Endothelial cell (in vitro differentiated cells): ENCODE data around the gene SULT1C2. TPM values are rescaled to one million over a fixed set of nuclear protein-coding genes. Genes with fewer than 3 reads are reported as not detected.
A peak's percentile ranks its signal among the peaks of the same experiment; 100 is the strongest.

Source experiments
- DNase-seq: peaks from one replicate; pipeline ENCODE4 v3.0.0; 2021; ENCODE audit warnings: low spot score
- H3K27ac Mint-ChIP-seq: one replicate; pipeline ENCODE4 v1.8.0; 2021; ENCODE audit warnings: mixed read lengths, inconsistent platforms; ENCODE audit not compliant: unreplicated experiment
- H3K27me3 Mint-ChIP-seq: one replicate; pipeline ENCODE4 v1.8.0; 2021; ENCODE audit warnings: mild to moderate bottlenecking, moderate library complexity, mixed read lengths, inconsistent platforms; ENCODE audit not compliant: unreplicated experiment
- H3K36me3 Mint-ChIP-seq: one replicate; pipeline ENCODE4 v1.8.0; 2021; ENCODE audit warnings: mild to moderate bottlenecking, low read depth, mixed read lengths, inconsistent platforms; ENCODE audit not compliant: unreplicated experiment
- H3K4me1 Mint-ChIP-seq: one replicate; pipeline ENCODE4 v1.8.0; 2021; ENCODE audit warnings: mild to moderate bottlenecking, mixed read lengths, inconsistent platforms; ENCODE audit not compliant: unreplicated experiment
- H3K4me3 Mint-ChIP-seq: one replicate; pipeline ENCODE4 v1.8.0; 2021; ENCODE audit warnings: mild to moderate bottlenecking, mixed read lengths, inconsistent platforms; ENCODE audit not compliant: unreplicated experiment
- H3K9me3 Mint-ChIP-seq: one replicate; pipeline ENCODE4 v1.8.0; 2021; ENCODE audit warnings: mixed read lengths, inconsistent platforms; ENCODE audit not compliant: unreplicated experiment
- total RNA-seq: library from RNA; stranded (reverse); fragmentation: NEBNext Ultra II Directional; extraction: Animal tissue kit (Norgen Biotek cat#: 25700); gene quantifications from one replicate; pipeline ENCODE4 v1.2.1, GENCODE V29; 2021; ENCODE audit not compliant: unreplicated experiment
- TF ChIP-seq, protein P1 (sequence below): fragments of 200-600 bp; sonication (generic); IDR thresholded peaks from one replicate; pipeline ENCODE4 v1.5.0; 2021; ENCODE audit warnings: antibody characterized with exemption; ENCODE audit not compliant: unreplicated experiment

SULT1C2 gene
- total RNA-seq, 1 donor from 2014 or later = 0.85 TPM

DNA sequence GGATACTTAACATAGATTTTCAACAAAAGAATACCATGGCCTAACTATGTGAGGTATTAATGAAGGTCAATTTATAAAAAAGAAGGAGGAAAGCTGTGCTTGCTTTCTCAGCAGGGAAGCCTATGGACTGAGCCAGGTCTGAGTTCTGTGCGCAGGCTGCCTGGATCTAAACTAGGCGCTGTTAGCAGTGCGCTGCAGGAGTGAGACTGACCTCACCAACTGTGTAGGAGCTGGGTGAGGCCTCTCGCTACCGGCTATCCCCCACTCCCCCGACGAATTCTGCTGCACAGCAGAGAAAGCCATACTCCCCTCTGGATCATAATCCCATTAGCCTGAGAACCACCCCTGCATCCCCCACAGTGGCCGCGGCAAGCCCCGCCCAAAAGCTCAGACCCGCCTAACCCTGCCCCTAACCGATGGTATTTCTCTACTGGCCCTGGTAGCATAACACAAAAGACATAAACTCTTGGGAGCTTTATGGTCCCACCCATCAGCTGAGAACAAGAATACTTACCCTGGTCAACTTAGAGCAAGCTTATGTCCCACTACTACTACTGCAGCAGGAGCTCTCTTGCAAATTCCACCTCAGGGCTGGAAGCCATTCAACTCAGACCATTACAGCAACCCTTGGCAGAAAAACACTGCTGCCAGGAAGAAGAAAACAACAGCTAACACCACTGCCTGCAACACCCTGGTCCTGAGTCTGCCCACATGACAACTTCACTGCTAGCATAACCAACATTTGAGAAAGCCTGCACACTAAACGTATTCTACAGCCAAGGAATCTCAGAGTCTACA lies 28.0 kb downstream of the SULT1C2 start:
- peaks cover 17% of the 10 kb centered on the region for H3K4me1 Mint-ChIP-seq
- no peaks in the 10 kb centered on the region for H3K9me3 Mint-ChIP-seq
- TF ChIP-seq, protein P1, sequence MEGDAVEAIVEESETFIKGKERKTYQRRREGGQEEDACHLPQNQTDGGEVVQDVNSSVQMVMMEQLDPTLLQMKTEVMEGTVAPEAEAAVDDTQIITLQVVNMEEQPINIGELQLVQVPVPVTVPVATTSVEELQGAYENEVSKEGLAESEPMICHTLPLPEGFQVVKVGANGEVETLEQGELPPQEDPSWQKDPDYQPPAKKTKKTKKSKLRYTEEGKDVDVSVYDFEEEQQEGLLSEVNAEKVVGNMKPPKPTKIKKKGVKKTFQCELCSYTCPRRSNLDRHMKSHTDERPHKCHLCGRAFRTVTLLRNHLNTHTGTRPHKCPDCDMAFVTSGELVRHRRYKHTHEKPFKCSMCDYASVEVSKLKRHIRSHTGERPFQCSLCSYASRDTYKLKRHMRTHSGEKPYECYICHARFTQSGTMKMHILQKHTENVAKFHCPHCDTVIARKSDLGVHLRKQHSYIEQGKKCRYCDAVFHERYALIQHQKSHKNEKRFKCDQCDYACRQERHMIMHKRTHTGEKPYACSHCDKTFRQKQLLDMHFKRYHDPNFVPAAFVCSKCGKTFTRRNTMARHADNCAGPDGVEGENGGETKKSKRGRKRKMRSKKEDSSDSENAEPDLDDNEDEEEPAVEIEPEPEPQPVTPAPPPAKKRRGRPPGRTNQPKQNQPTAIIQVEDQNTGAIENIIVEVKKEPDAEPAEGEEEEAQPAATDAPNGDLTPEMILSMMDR = no peak
- peaks cover 7% of the 10 kb centered on the region for H3K27me3 Mint-ChIP-seq
- peaks cover 27% of the 10 kb centered on the region for H3K36me3 Mint-ChIP-seq
- H3K4me3 Mint-ChIP-seq = no peak overlapping the region
- DNase-seq = no peak
- peak overlapping the region; percentile 26 for H3K27ac Mint-ChIP-seq

DNA sequence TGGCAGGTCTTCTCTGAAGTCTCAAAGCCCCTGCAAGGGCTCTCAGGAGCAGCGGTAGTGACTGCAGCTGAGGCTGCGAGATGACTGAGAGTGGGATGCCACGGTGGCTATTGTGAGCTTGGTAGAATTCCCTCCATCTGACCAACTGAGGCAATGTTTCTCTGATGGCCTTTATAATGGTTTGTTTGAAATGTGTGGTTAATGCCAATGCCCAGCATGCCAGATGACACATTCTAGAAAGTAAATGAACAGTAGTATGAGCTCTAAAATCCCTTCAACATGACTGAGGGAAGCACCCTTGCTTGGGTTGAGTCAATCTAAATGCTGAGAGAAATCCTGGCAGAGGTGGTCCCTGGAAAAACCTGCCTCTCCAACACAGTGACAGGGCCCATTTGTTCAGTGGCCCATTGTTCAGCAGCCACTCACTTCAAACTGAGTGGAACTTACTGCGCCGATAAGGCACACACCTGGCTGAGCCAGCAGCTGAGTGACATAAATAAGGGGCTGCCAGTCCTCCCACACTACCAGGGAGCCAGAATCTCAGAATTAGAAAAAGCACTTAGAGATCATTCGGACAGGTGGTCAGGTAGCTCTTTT lies 31.7 kb downstream of the SULT1C2 start:
- DNase-seq = no peak
- Mint-ChIP-seq H3K36me3 (peaks cover 15% of the 10 kb centered on the region), H3K4me1 (peaks cover 13% of the 10 kb centered on the region), H3K9me3 (no peaks in the 10 kb centered on the region), H3K27me3 (peaks cover 1% of the 10 kb centered on the region), H3K4me3 (no peak overlapping the region), H3K27ac (no peak overlapping the region)
- TF ChIP-seq, protein P1 = no peak

DNA sequence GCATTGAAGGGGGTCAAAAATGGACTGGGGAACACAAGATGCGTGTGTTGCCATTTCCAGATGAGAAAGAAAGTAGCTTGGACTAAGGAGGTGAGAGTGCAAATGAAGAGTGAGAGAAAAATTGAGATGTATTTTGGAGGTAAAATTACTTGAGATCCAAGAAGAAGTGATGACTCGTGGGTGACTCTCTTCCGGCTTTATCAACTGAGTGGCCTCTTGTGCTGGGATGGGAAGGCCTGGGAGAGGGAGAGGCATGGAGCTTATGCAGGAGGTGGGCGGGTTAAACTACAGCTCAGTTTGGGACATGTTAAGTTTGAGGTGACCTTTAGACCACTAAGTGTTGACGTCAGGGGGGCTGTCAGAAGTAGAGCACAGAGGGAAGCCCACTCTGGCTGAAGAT lies 34.9 kb downstream of the SULT1C2 start:
- TF ChIP-seq, protein P1 = no peak
- no peak for DNase-seq
- H3K4me3 Mint-ChIP-seq = peak overlapping the region; percentile 1
- H3K27ac Mint-ChIP-seq = no peak overlapping the region
- no peaks in the 10 kb centered on the region for H3K4me1 Mint-ChIP-seq
- no peaks in the 10 kb centered on the region for H3K9me3 Mint-ChIP-seq
- peaks cover 15% of the 10 kb centered on the region for H3K36me3 Mint-ChIP-seq
- peaks cover 1% of the 10 kb centered on the region for H3K27me3 Mint-ChIP-seq

DNA sequence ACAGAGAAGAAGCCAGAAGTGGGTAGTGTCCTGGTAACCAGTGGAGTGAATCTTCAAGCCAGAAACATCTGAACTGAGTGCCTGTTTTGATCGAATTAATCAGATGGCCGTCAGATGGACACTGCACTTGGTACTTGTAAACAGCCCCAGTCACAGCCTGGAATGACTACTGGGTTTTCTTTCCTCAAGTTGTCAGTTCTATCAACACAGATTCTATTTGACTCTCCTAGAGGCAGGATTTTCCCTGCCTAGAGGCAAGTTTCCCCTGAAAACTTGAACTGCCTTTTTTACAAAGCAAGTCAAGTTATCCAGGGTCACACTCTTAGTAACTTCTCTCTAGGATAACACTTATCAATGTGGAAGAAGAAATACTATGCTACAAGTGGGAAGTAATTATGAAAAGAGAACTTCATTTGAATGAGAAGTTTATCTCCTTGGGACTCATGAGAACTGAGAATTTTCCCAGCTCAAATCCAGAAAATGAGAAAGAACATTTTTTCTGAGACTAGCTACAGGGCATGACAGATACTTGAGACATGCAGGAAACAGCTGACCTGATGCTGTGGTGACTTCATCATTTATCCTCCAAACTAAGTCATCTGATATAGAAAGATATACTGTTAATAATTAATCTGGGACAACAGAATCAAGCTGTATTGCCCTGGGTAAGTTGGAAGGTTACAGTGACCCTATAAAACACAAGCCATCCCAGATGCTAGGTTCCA lies 36.0 kb downstream of the SULT1C2 start:
- DNase-seq = no peak
- H3K27ac Mint-ChIP-seq = no peak overlapping the region
- peaks cover 1% of the 10 kb centered on the region for H3K27me3 Mint-ChIP-seq

More for the DNA sequence above, 36.0 kb downstream of the SULT1C2 start:
- H3K4me3 Mint-ChIP-seq = no peak overlapping the region
- H3K4me1 Mint-ChIP-seq = no peaks in the 10 kb centered on the region
- H3K36me3 Mint-ChIP-seq = peaks cover 11% of the 10 kb centered on the region
- TF ChIP-seq, protein P1 = no peak
- H3K9me3 Mint-ChIP-seq = no peaks in the 10 kb centered on the region
